Kidney glomerular epithelial cell (primary cell): ENCODE results near the gene SLC24A3.

ENCODE experiments used
- DNase-seq: peaks from one replicate; lab custom pipeline; 2025; lab: John Stamatoyannopoulos, UW

Gene SLC24A3

GRCh38 chr20:19241440-19241839 is 29.0 kb downstream of the SLC24A3 start:
- DNase-seq: no peak

GRCh38 chr20:19244291-19244690 is 31.8 kb downstream of the SLC24A3 start:
- no peak for DNase-seq

GRCh38 chr20:19249106-19249879 is 36.9 kb downstream of the SLC24A3 start:
- DNase-seq: no peak

- DNase-seq: no peak
Observed at GRCh38 chr20:19250346-19250745, 37.9 kb downstream of the SLC24A3 start.

GRCh38 chr20:19251506-19251905 is 39.1 kb downstream of the SLC24A3 start:
- DNase-seq: no peak

GRCh38 chr20:19251958-19252357 is 39.5 kb downstream of the SLC24A3 start:
- DNase-seq: no peak

GRCh38 chr20:19252451-19253120 is 40.1 kb downstream of the SLC24A3 start:
- DNase-seq: no peak

GRCh38 chr20:19253316-19253715 is 40.9 kb downstream of the SLC24A3 start:
- no peak for DNase-seq

GRCh38 chr20:19253916-19254820 is 41.7 kb downstream of the SLC24A3 start:
- DNase-seq: no peak

GRCh38 chr20:19254956-19255355 is 42.5 kb downstream of the SLC24A3 start:
- no peak for DNase-seq

GRCh38 chr20:19256085-19256484 is 43.6 kb downstream of the SLC24A3 start:
- DNase-seq: no peak

GRCh38 chr20:19256906-19257595 is 44.6 kb downstream of the SLC24A3 start:
- no peak for DNase-seq

GRCh38 chr20:19257865-19258264 is 45.4 kb downstream of the SLC24A3 start:
- no peak for DNase-seq

GRCh38 chr20:19259141-19259591 is 46.7 kb downstream of the SLC24A3 start:
- no peak for DNase-seq

GRCh38 chr20:19260412-19261090 is 48.1 kb downstream of the SLC24A3 start:
- DNase-seq: no peak

GRCh38 chr20:19264191-19264590 is 51.7 kb downstream of the SLC24A3 start:
- DNase-seq: no peak

- no peak for DNase-seq
Observed at GRCh38 chr20:19265646-19266374, 53.4 kb downstream of the SLC24A3 start.

- no peak for DNase-seq
Observed at GRCh38 chr20:19268426-19268825, 56.0 kb downstream of the SLC24A3 start.

GRCh38 chr20:19269737-19270340 is 57.4 kb downstream of the SLC24A3 start:
- DNase-seq: no peak
